GM12864 (cell line): ENCODE data around the gene ZDHHC14.

ENCODE experiments used
- DNase-seq: peaks from one replicate; pipeline ENCODE4 v3.0.0-alpha.2; 2011; ENCODE audit warnings: low read depth
- H3K4me3 ChIP-seq: 2 replicates; pipeline ENCODE4 v1.5.1; 2011; ENCODE audit warnings: mild to moderate bottlenecking, low read depth, low read length, control low read depth
- CTCF ChIP-seq: IDR thresholded peaks from 2 replicates; pipeline ENCODE4 v1.5.1; 2011; ENCODE audit warnings: low read depth, mild to moderate bottlenecking, moderate library complexity, low read length, control low read depth, inconsistent platforms; ENCODE audit errors: missing control alignments

Gene ZDHHC14

DNA sequence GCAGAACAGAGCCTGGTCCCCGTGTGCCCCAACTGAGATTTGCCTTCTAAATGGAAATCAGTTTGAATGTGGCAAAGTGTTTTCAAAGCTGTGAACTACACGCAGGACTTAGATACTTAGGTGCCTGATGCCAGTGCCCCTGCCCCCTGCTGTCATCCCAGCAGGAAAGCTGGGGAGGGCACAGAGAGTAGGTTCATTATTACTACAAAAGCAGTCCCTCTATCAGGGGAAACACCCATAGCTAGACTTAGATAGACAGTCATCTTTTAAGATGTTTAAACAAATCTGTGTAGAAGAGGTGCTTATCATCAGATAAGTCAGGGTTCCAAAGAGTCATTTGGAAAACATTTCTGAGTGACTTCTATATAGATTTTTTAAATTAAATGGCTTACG lies 287.0 kb downstream of the ZDHHC14 start:
- TF ChIP-seq CTCF = no peak
- no peak overlapping the region for H3K4me3 ChIP-seq
- DNase-seq = no peak

DNA sequence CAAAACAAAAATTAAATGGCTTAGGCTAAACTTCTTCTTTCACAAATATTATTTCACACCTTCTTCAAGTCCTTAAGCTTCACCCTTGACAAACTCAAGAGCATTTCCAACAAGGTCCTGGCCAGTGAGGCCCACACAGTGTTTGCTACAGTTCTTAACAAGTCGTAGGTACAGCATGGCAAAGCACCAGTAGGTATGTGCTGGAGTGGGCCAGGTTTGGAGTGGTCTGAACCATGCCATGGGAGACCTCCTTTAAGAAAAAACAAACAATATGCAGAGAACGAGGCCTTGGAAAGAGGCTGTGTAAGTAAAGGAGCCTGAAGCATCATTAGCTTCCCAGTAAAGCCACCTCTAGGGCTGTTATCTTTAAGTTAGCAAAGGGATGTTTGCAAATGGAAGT lies 287.7 kb downstream of the ZDHHC14 start:
- no peak for DNase-seq
- no peak overlapping the region for H3K4me3 ChIP-seq
- no peak for TF ChIP-seq CTCF

- TF ChIP-seq CTCF = no peak
- no peak for DNase-seq
- no peak overlapping the region for H3K4me3 ChIP-seq
Measured at GRCh38 chr6:157669323-157669722, 288.3 kb downstream of the ZDHHC14 start.

- TF ChIP-seq CTCF = no peak
- DNase-seq = no peak
- no peak overlapping the region for H3K4me3 ChIP-seq
Measured at GRCh38 chr6:157669747-157670216, 288.8 kb downstream of the ZDHHC14 start.

DNA sequence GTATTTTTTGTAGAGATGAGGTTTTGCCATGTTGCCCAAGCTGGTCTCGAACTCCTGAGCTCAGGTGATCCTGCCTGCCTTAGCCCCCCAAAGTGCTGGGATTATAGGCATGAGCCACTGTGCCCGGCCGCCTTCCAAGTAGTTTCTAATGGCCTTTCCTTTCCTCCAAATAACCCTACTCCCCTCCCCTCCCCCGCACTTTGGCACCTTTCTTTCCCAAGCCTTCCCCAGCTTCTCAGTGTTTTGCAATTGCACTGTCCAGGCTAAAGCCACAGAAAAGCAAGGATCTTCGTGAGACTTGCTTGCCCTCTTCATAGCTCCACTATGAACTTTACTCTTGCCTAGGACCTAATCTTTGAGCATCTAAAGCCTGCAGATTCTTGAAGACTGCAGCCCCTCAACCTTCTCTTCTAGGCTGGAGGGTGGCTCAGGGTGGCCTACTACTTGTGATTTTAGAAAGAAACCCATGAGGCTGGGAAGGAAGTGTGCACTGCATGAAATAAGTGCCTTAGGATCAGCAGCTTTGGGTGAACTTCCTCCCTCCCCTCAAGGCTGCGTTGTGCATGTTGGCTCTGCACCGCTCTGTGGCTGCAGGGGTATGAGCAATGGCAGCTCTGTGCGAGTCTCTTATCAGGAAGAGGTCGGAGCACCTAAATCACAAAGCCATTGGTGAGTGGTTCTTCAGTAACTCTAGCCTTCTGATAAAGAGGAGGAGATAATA lies 289.6 kb downstream of the ZDHHC14 start:
- DNase-seq = no peak
- H3K4me3 ChIP-seq = no peak overlapping the region
- TF ChIP-seq CTCF = no peak

DNA sequence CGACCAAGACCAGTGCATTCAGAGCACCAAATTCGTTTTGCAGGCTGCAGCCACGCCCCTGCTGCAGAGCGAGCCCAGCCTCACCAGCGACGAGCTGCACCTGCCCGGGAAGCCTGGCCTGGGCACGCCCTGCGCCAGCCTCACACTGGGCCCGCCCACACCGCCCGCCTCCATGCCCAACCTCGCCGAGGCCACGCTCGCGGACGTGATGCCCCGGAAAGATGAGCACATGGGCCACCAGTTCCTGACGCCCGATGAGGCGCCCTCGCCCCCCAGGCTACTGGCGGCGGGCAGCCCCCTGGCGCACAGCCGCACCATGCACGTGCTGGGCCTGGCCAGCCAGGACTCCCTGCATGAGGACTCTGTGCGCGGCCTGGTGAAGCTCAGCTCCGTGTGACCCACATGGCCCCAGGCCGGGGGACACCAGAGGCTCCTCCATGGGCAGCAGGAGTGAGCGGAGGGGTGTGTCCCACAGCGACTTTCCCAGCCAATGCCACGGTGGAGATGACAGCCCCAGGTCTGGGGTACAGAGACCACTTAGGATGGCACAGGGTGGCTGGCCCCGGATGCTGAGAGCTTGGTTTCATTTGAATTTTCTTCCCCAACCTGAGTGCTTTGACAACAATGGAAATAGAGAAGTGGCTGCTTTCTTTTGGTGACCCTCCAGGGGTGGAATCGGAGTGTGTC lies 291.9 kb downstream of the ZDHHC14 start:
- no peak overlapping the region for H3K4me3 ChIP-seq
- DNase-seq = no peak
- no peak for TF ChIP-seq CTCF
